K562 (cell line): ENCODE results near the gene PBX4. TPM values are rescaled to one million over a fixed set of nuclear protein-coding genes. Genes with fewer than 3 reads are reported as not detected.

Source experiments
- C11orf30 ChIP-seq: fragments of 450-650 bp; IDR thresholded peaks from 2 replicates; pipeline ENCODE4 v1.6.1; 2016; ENCODE audit warnings: low read depth, mild to moderate bottlenecking
- CHD7 ChIP-seq: fragments of 200-600 bp; sonication (generic); IDR thresholded peaks from one replicate; pipeline ENCODE4 v1.6.1; 2012; ENCODE audit warnings: mild to moderate bottlenecking, low read depth, low read length, inconsistent platforms
- E2F1 ChIP-seq: sonication (generic); formaldehyde crosslinking; IDR thresholded peaks from 2 replicates; pipeline ENCODE4 v1.8.1; 2023; ENCODE audit warnings: mild to moderate bottlenecking, missing genetic modification reagents, moderate library complexity
- FIP1L1 ChIP-seq: fragments of 200-400 bp; formaldehyde crosslinking; IDR thresholded peaks from 2 replicates; pipeline ENCODE4 v1.6.1; 2018; ENCODE audit warnings: mild to moderate bottlenecking, low read depth, low read length; ENCODE audit not compliant: poor library complexity, severe bottlenecking
- FOXK1 ChIP-seq: sonication (generic); formaldehyde crosslinking; IDR thresholded peaks from 2 replicates; pipeline ENCODE4 v1.8.0; 2022; ENCODE audit warnings: missing genetic modification reagents, mild to moderate bottlenecking, borderline replicate concordance
- SETDB1 ChIP-seq: IDR thresholded peaks from one replicate; pipeline ENCODE4 v1.6.1; 2012; ENCODE audit warnings: low read length, control low read depth, inconsistent platforms
- ZNF311 ChIP-seq: fragments of 250-450 bp; sonication (Bioruptor Pico); IDR thresholded peaks from 2 replicates; pipeline ENCODE4 v1.4.0; 2020; ENCODE audit warnings: mild to moderate bottlenecking, moderate library complexity
- ZNF668 ChIP-seq: fragments of 250-450 bp; sonication (Bioruptor Pico); IDR thresholded peaks from 2 replicates; pipeline ENCODE4 v1.8.0; 2022; ENCODE audit warnings: mild to moderate bottlenecking, inconsistent platforms
- ZNF76 ChIP-seq: fragments of 250-450 bp; sonication (Bioruptor Pico); IDR thresholded peaks from 2 replicates; pipeline ENCODE4 v1.4.0; 2020; ENCODE audit warnings: mild to moderate bottlenecking, moderate library complexity, borderline replicate concordance
- ZZZ3 ChIP-seq: fragments of 450-650 bp; IDR thresholded peaks from 2 replicates; pipeline ENCODE4 v1.6.1; 2016; ENCODE audit warnings: antibody characterized with exemption, mild to moderate bottlenecking, moderate library complexity
- polyA plus RNA-seq, 8 experiments: library from polyadenylated mRNA; depleted of rRNA in 4 of 8; stranded (reverse) in 5 of 8; unstranded in 3 of 8; fragments of >200 nt; fragmentation: Nextera tagmentation in 2 of 8; fragmentation: Illumina TruSeq in 1 of 8; extraction: Ambion mirVana in 2 of 8; extraction: Trizol in 1 of 8; gene quantifications; 2 replicates each; pipeline versions ENCODE4 v1.2.1 to v1.2.3, GENCODE V29; 2011 to 2014; ENCODE audit warnings: inconsistent platforms in 1 of 8, missing spikeins in 1 of 8
- total RNA-seq, 7 experiments: library from RNA; depleted of rRNA in 6 of 7; stranded (reverse); fragments of >200 nt in 6 of 7; fragmentation: Illumina TruSeq in 2 of 7; extraction: Trizol in 2 of 7; gene quantifications; 2 replicates each; pipeline versions ENCODE4 v1.2.1 to v1.2.3, GENCODE V29; 2011 to 2021; ENCODE audit warnings: low replicate concordance in 1 of 7

The PBX4 gene
- total and polyA plus RNA-seq, 9 of the 15 experiments (the other 6 are each of a cell fraction or from before 2014, with no cell fraction given): 0.11 to 3.8 (median 1.6) TPM; not detected in 1

GRCh38 chr19:19643158-19644053, 24.9 kb upstream of the PBX4 start, which contains the start of gene GMIP (continued):
- no peak for TF ChIP-seq FOXK1
- no peak for TF ChIP-seq ZZZ3
- no peak for TF ChIP-seq ZNF76
- no peak for TF ChIP-seq ZNF668 (CRISPR knock-in tag)
- TF ChIP-seq FIP1L1: peak; percentile 43
- no peak for TF ChIP-seq SETDB1
- no peak for TF ChIP-seq ZNF311 (CRISPR knock-in tag)
- TF ChIP-seq E2F1 (CRISPR knock-in tag): no peak
- TF ChIP-seq C11orf30: no peak
- TF ChIP-seq CHD7: no peak
